ENCODE results near the gene FAM72C. TPM values are rescaled to one million over a fixed set of nuclear protein-coding genes. Genes with fewer than 3 reads are reported as not detected.
"Not testable (repeated sequence)": the region's sequence is repeated elsewhere in the genome, so short reads cannot be mapped to it uniquely, and the experiment has no call there.

FAM72C gene
- total and polyA plus RNA-seq, 7 donors: 0.05 to 0.13 TPM; not detected in 5

- intact Hi-C loops (cut with DNase I); H3K4me1 ChIP-seq; H3K36me3 ChIP-seq (ENCODE audit: insufficient read depth in 1 of 2, low read depth in 1 of 2); H3K4me3 ChIP-seq; DNase-seq; H3K9me3 ChIP-seq; H3K27ac ChIP-seq; H3K27me3 ChIP-seq (ENCODE audit: insufficient read depth in 3 of 3, low read length in 2 of 3); ATAC-seq: not testable (repeated sequence)
- 43 to 65% (median 59%) methylated on average over 4 to 5 of the region's 7 CpGs for WGBS, 3 donors
Measured at GRCh38 chr1:144002141-144002881, 30.5 kb upstream of the FAM72C start.

DNA sequence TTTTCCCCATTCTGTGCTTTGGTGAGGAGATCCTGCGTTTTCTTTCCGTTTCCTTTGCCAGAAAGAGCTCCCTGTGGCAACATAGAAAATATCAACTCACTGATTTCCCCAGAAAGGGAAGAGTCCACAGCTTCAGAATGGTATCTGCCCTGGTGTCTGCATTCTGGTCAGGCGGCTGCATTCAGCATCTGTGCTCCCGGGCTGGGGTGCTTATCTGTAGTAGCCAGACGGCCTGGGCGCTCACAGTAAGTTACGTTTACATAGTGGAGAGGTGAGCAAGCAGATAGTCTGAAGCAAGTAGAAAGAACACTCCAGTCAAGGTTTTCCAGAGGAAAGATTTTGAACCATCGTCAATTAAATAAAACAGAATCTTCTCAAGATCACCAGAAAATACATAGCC lies 29.3 kb upstream of the FAM72C start:
- H3K9me3 ChIP-seq; ATAC-seq; H3K4me1 ChIP-seq; DNase-seq; H3K4me3 ChIP-seq; H3K27me3 ChIP-seq (ENCODE audit: insufficient read depth in 3 of 3, low read length in 2 of 3); H3K36me3 ChIP-seq (ENCODE audit: insufficient read depth in 1 of 2, low read depth in 1 of 2); intact Hi-C loops (cut with DNase I); H3K27ac ChIP-seq: not testable (repeated sequence)
- WGBS, 3 donors: 82 to 100% (median 96%) methylated on average over 3 to 5 of the region's 8 CpGs

- H3K36me3 ChIP-seq (ENCODE audit: insufficient read depth in 1 of 2, low read depth in 1 of 2); H3K4me3 ChIP-seq; intact Hi-C loops (cut with DNase I); DNase-seq; H3K4me1 ChIP-seq; H3K9me3 ChIP-seq; H3K27me3 ChIP-seq (ENCODE audit: insufficient read depth in 3 of 3, low read length in 2 of 3); H3K27ac ChIP-seq; ATAC-seq: not testable (repeated sequence)
- WGBS, 3 donors: 83 to 100% methylated on average over 1 of the region's 6 CpGs; no CpG with 5 or more reads in 1 of the 3 donors
Measured at GRCh38 chr1:143996020-143996419, 24.2 kb upstream of the FAM72C start.

GRCh38 chr1:143993301-143993907 lies 21.6 kb upstream of the FAM72C start:
- H3K9me3 ChIP-seq; intact Hi-C loops (cut with DNase I): not testable (repeated sequence)

DNA sequence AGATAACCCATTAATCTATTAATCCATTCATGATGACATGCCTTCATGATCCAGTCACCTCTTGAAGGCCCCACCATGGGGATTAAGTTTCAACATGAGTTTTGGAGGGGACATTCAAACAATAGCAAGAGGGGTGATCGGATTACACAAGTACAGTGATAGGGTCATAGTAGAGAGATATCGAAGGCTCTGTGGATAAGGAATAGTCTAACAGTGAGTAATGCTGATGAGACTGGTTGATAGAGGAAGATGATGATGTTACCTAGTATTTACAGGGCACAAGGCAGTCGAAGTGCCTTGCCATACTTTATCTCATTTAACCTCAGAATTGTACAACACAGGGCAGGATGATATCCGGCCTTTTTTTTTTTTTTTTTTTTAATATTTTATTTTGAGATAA lies 18.9 kb upstream of the FAM72C start:
- H3K27ac ChIP-seq; DNase-seq; H3K36me3 ChIP-seq (ENCODE audit: insufficient read depth in 1 of 2, low read depth in 1 of 2); intact Hi-C loops (cut with DNase I); H3K4me1 ChIP-seq; H3K9me3 ChIP-seq; ATAC-seq; H3K27me3 ChIP-seq (ENCODE audit: insufficient read depth in 3 of 3, low read length in 2 of 3); H3K4me3 ChIP-seq: not testable (repeated sequence)
- no CpG with 5 or more reads among the region's 4 CpGs for WGBS, 3 donors

More at GRCh38 chr1:143993301-143993907, 21.6 kb upstream of the FAM72C start:
- not testable (repeated sequence) for H3K4me3 ChIP-seq; DNase-seq; H3K27me3 ChIP-seq (ENCODE audit: insufficient read depth in 3 of 3, low read length in 2 of 3); ATAC-seq; H3K36me3 ChIP-seq (ENCODE audit: insufficient read depth in 1 of 2, low read depth in 1 of 2); H3K27ac ChIP-seq; H3K4me1 ChIP-seq
- WGBS, 3 donors: 80 to 94% (median 85%) methylated on average over 1 of the region's 7 CpGs

DNA sequence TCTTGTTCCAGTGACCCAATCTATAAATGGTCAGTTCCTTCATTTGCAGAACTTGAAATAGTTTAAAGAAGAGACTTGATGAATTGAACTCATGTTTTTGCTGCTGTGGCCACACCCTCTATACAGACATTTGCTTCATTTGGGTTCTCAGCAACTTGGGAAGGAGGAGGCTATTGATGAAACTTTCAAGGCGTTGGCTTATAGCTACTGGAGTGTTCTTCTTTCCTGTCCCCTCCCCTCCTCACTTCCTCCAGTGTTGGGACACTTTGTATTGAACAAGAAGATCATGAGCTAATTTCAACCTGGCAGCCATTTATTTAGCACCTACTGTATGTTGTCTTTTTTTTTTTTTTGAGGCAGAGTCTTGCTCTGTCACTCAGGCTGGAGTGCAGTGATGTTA lies 17.9 kb upstream of the FAM72C start:
- H3K36me3 ChIP-seq (ENCODE audit: insufficient read depth in 1 of 2, low read depth in 1 of 2); H3K4me1 ChIP-seq; H3K27ac ChIP-seq; H3K4me3 ChIP-seq; intact Hi-C loops (cut with DNase I); H3K27me3 ChIP-seq (ENCODE audit: insufficient read depth in 3 of 3, low read length in 2 of 3); DNase-seq; ATAC-seq; H3K9me3 ChIP-seq: not testable (repeated sequence)
- WGBS, 3 donors: no CpG with 5 or more reads among the region's 1 CpG

GRCh38 chr1:143989427-143989712 lies 17.6 kb upstream of the FAM72C start:
- DNase-seq; intact Hi-C loops (cut with DNase I); H3K27me3 ChIP-seq (ENCODE audit: insufficient read depth in 3 of 3, low read length in 2 of 3); ATAC-seq; H3K27ac ChIP-seq; H3K36me3 ChIP-seq (ENCODE audit: insufficient read depth in 1 of 2, low read depth in 1 of 2); H3K4me1 ChIP-seq; H3K4me3 ChIP-seq; H3K9me3 ChIP-seq: not testable (repeated sequence)
- no CpG with 5 or more reads among the region's 4 CpGs for WGBS, 3 donors

DNA sequence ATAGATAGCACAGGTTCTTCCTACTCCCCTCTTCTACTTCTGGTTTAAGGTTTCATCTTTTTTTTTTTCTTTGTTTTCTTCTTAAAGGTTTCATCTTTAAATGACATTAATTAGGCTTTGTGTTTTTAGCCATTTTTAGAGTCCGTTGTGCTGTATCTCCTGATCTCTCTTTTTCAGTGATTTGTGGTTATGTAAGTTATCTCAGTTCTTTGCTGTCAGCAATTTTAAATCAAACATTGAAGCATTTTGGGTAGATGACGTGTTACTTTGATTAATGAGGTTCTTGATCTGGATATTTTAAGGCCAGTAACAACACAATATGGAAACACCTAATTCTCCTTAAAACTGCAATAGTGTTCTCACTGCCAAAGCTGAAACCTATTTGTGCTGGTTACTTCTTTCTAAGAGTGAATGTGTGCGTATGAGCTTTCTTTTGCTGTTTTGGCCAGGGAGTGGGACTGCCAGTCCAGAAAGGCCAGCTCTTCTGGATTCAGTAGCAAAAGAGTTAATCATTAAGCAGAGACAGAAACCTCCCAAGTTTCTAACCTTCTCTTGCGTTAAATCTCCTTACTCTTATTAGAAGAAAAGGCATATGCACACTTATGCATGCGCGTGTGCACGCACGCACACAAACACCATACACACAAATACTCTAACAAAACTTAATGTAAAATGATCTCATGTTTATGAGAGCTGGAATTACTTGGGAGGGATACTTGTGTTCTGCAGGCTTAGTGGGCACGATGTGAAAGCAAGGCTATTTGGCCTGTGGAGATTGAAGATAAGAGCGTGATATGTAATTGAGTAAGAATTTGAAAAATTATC lies 17.0 kb upstream of the FAM72C start:
- H3K27ac ChIP-seq; intact Hi-C loops (cut with DNase I); H3K36me3 ChIP-seq (ENCODE audit: insufficient read depth in 1 of 2, low read depth in 1 of 2); H3K9me3 ChIP-seq; ATAC-seq; H3K27me3 ChIP-seq (ENCODE audit: insufficient read depth in 3 of 3, low read length in 2 of 3); DNase-seq; H3K4me3 ChIP-seq; H3K4me1 ChIP-seq: not testable (repeated sequence)
- WGBS, 3 donors: 78 to 93% (median 80%) methylated on average over 1 of the region's 10 CpGs

- H3K9me3 ChIP-seq; intact Hi-C loops (cut with DNase I); DNase-seq; H3K4me1 ChIP-seq; H3K27ac ChIP-seq; H3K27me3 ChIP-seq (ENCODE audit: insufficient read depth in 3 of 3, low read length in 2 of 3); H3K4me3 ChIP-seq; ATAC-seq; H3K36me3 ChIP-seq (ENCODE audit: insufficient read depth in 1 of 2, low read depth in 1 of 2): not testable (repeated sequence)
- WGBS, 3 donors: no CpG with 5 or more reads among the region's 1 CpG
Measured at GRCh38 chr1:143987868-143988267, 16.1 kb upstream of the FAM72C start.

- H3K27ac ChIP-seq; H3K4me1 ChIP-seq; ATAC-seq; intact Hi-C loops (cut with DNase I); H3K9me3 ChIP-seq; H3K27me3 ChIP-seq (ENCODE audit: insufficient read depth in 3 of 3, low read length in 2 of 3); DNase-seq; H3K36me3 ChIP-seq (ENCODE audit: insufficient read depth in 1 of 2, low read depth in 1 of 2); H3K4me3 ChIP-seq: not testable (repeated sequence)
- 93 to 94% (median 93%) methylated on average over 2 to 3 of the region's 7 CpGs for WGBS, 3 donors
Measured at GRCh38 chr1:143984721-143985473, 13.1 kb upstream of the FAM72C start.

DNA sequence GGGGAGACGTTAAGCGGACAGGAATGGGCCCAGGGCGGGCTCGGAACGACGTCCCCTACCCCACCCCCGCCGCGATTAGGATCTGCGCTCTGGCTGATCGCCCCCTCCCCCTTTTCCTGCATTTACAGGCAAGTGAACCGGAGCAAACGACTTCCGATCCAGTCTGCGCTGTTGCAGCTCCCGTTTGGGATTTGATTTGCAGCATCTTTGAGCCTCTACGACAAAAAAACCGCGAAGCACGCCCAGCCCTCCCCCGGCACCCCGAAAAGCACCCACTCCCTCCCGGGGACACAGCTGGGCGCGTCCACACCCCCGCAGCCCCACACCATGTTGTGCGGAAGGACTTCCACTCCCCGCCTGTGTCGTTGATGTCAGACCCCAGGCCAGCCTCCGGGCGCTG lies 2.6 kb upstream of the FAM72C start:
- 0% methylated on average over 5 to 12 of the region's 31 CpGs for WGBS, 3 donors
- DNase-seq: not testable (repeated sequence)

More for the DNA sequence above, 2.6 kb upstream of the FAM72C start:
- H3K4me3 ChIP-seq; H3K27me3 ChIP-seq (ENCODE audit: insufficient read depth in 3 of 3, low read length in 2 of 3); H3K36me3 ChIP-seq (ENCODE audit: insufficient read depth in 1 of 2, low read depth in 1 of 2); intact Hi-C loops (cut with DNase I); H3K4me1 ChIP-seq; H3K27ac ChIP-seq; ATAC-seq; H3K9me3 ChIP-seq: not testable (repeated sequence)

All from psoas muscle (tissue), 8 donors.